Frontal cortex (tissue), 4 donors: ENCODE results near the gene TPSD1. TPM values are rescaled to one million over a fixed set of nuclear protein-coding genes. Genes with fewer than 3 reads are reported as not detected.
"Not testable (repeated sequence)": the region's sequence is repeated elsewhere in the genome, so short reads cannot be mapped to it uniquely, and the experiment has no call there.

Experiments used
- DNase-seq, 2 donors: peaks; one replicate each; pipeline ENCODE4 v3.0.0; 2012; ENCODE audit warnings: low spot score in 2 of 2
- FAIRE-seq: peaks from 2 replicates; lab custom pipeline; 2012; peaks lifted over from hg19 to GRCh38; lab: Jason Lieb, UNC
- total RNA-seq: library from RNA; depleted of rRNA; stranded (reverse); fragments of >200 nt; gene quantifications from one replicate; pipeline ENCODE4 v1.2.3, GENCODE V29; 2014
- donor health status: control.
- donor health status: control.
- donor health status: control.

The TPSD1 gene
- total RNA-seq = not detected

DNA sequence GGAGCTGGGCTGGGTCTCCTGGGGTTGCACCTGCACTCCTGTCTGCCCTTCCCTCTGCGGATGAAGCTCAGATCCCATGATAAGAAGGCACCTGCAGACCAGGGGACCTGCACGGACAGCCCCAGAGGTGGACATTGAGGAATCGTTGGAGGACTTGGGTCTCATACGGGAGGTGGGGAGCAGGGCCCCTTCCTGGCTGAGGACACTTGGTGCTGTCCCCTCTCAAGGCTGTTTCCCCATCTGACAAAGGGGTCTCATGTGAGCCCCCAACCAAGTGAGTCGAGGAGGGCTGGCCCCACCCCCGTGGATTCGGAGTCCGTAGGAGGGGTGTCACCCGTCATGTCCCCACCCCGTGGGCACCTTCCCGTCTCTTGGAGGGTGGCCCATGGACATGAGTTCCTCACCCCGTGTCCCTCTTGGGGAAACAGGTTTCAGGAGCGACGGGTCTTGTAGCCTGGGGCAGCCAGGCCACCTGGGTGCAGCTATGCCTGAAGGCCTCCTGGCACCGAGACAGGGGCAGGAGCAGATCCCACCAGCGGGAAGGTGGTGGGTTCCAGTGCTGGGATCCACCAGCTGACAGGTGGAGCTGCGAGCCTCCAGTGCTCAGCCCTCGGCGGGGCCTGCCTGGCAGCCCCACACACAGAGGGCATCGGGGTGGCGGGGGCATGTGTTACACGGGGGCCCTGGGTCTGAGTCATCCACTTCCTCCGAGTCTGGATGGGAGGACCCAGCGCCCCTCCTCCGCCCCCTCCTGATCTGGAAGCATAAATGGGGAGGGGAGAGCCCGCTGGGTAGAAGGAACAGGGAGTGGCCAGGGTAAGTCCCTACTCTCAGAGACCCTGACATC is at the start of gene TPSD1:
TSS of gene TPSD1 (plus strand) at position 794 of the 847 bp plus-strand sequence. CDS start 212 bp downstream, outside the sequence.
- not testable (repeated sequence) for FAIRE-seq, DNase-seq

DNA sequence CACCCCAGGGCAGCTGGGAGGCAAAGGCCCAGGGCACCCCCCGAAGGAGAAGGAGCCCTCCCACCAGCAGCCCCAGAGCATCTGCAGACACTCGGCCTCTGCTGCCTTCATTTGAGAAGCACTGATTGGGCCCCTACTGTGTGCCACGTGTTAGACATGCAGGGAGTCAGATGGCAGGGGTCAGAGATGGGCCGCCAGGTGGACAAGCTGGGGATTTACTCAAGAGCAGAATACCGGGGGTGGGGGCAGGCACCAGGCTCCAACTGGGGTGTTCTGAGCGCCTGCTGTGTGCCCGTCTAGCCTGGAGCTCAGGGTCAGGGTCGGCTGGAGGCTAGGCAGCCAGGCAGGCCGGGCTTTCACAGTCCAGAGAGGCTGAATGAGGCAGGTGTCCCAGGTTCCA is 49.5 kb upstream of the TPSD1 start:
- FAIRE-seq = no peak
- no peak for DNase-seq

DNA sequence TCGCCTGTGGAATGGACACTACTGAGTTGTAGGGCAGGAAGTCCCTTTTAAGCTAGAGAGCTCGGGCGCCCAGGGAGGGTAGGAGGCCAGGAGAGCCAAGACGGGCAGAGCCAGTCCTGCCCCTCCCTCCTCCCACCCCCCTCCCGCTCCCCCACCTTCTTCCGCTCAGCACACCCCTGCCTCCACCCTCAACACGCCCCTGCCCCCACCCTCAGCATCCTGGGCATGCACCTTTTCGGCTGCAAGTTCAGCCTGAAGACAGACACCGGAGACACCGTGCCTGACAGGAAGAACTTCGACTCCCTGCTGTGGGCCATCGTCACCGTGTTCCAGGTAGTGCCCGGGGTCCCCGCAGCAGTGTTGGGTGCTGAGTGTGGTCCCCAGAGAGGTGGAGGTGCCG is 49.1 kb upstream of the TPSD1 start:
- no peak for FAIRE-seq
- DNase-seq = no peak

DNA sequence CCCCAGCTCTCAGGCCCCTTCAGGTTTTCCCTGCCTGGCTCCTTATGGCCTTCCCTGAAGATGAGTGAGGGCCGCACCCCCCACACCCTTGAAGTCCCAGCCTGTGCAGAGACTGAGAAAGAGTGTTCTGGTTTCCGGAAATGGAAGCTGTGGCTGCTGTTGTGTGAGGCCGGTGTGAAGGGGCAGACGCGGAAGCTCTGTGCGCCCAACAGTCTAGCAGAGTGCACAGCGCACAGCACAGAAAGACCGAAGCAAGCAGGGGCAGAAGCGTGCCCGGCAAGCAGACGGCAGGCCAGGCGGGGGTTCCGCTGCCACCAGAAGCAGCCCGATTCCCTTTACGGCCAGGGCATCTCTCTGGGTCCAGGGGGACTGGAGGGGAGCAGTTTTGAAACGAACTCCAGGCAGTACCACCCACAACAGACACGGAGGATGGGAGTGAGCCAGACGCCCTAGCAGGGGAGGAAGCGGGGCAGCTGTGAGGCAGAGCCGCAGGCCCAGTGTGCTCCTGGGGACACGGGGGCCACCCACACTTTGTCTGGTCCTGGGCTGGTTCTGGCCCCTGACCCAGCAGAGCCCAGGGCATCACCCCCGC is 47.5 kb upstream of the TPSD1 start:
- FAIRE-seq (no peak), DNase-seq (no peak)

DNA sequence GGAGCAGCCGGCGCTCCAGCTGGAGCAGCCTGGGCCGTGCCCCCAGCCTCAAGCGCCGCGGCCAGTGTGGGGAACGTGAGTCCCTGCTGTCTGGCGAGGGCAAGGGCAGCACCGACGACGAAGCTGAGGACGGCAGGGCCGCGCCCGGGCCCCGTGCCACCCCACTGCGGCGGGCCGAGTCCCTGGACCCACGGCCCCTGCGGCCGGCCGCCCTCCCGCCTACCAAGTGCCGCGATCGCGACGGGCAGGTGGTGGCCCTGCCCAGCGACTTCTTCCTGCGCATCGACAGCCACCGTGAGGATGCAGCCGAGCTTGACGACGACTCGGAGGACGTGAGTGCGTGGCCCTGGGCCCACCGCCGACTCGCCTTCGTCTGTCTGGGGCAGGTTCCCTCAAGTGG is 46.8 kb upstream of the TPSD1 start:
- no peak for FAIRE-seq
- no peak for DNase-seq

DNA sequence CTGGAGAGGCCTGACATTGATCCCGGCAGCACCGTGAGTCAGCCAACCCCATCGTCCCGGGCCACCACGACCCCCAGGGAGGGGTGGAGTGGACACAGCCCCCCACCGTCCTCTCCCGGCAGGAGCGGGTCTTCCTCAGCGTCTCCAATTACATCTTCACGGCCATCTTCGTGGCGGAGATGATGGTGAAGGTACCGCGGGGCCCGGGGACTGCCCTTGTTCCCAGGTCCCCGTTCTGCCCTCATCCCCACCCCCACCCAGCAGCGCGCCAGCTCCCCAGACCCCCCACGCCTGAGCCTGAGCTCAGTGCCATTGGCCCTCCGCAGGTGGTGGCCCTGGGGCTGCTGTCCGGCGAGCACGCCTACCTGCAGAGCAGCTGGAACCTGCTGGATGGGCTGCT is 45.4 kb upstream of the TPSD1 start:
- FAIRE-seq = no peak
- no peak for DNase-seq

DNA sequence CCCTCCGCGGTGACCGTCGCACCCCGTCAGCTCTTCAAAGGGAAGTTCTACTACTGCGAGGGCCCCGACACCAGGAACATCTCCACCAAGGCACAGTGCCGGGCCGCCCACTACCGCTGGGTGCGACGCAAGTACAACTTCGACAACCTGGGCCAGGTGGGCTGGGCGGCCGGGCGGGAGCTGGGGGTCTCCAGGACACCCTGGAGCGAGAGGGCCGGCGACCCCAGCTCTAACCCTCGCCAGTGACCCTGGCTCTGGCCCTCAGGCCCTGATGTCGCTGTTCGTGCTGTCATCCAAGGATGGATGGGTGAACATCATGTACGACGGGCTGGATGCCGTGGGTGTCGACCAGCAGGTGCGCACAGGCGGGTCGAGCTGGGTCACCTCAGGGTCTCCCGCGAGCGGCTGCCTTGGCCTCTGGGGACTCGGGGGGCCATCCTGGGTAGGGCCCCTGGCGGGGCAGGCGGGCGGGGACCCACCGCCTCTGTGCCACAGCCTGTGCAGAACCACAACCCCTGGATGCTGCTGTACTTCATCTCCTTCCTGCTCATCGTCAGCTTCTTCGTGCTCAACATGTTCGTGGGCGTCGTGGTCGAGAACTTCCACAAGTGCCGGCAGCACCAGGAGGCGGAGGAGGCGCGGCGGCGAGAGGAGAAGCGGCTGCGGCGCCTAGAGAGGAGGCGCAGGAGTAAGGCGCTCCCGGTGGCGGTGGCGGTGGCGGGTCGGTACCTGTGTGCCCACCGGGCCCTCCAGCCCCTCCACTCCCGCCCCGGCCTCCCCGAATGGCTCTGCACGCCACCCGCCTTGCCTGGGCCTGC is 44.2 kb upstream of the TPSD1 start:
- no peak for FAIRE-seq

DNA sequence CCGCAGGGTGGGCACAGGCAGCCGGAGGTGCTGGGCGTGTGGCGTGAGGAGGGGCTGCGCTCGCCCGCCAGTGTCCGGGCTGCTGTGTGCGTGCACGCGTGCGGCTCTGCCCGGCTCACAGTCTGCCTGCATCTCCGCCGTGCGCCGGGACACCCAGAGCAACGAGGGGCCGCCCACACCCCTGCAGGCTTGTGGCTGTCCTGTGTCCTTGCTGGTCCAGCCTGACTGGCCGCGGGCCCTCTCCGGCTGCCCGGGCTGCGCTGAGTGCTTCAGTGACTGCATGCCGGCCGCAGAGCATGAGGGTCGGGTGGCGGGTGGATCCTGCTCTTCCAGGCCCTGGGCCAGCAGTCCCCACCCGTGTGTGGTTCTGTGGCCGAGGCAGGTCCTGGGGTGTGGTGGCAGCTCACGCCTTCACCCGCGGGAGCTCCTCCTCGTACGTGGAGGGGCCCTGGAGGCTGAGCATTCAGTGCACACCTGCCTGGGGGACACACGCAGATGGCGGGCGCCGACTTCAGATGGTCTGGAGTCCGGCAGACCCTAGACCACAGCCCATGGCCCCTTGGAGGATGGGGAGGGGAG is 43.2 kb upstream of the TPSD1 start:
- no peak for FAIRE-seq
- DNase-seq = no peak

More for the DNA sequence above, 44.2 kb upstream of the TPSD1 start:
- DNase-seq = no peak

DNA sequence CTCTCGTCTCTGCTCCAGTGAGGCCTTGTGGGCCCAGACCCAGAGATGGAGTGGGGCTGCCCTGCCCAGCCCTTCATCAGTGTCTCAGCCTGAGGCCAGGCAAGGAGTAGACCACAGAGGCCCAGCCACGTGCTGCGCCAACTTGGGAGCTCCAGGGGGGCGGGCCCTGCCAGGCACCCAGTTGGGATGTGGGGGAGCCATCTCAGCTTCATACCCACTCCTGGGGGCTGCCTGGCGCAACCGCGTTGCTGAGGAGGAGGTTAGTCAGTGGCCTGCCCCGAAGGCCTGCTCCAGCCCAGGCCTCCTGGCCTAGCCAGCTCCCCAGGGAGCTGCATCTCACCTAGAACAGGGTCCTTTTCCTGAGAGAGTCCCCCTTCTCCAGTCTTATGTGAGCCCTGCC is 42.6 kb upstream of the TPSD1 start:
- no peak for DNase-seq
- no peak for FAIRE-seq

DNA sequence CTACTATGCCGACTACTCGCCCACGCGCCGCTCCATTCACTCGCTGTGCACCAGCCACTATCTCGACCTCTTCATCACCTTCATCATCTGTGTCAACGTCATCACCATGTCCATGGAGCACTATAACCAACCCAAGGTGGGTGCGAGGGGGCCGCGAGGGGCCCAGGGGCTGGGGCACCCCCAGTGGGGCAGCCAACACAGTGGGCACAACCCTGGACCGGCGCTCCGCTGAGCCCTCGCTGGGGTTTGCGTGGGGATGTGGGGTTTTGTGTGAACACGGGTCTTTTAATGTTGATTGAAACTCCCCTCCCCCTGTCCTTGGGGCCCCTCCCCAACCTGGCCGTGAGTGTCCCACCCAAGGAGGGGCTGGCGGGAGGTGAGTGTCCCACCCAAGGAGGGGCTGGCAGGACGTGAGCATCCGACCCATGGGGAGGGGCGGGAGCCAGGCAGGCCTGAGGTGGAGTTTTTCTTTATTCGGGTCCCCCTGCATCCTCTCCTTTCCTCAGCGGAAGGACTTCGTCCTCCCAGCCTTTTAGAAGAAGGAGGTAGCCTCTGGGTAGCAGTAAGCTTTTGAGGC is 42.0 kb upstream of the TPSD1 start:
- no peak for FAIRE-seq

DNA sequence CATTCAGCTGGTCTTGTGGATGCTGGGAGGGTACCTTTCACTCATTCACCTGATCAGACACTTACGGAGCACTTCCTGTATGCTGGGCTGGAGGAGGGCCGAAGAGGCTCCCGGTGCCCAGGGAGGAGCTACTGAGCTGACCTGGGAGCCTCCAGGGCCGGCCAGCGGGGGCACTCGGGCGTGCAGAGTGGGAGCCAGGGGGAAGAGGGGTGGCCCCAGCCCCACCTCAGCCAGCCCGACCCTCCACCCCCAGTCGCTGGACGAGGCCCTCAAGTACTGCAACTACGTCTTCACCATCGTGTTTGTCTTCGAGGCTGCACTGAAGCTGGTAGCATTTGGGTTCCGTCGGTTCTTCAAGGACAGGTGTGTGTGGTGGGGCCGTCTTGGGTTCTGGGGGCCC is 41.1 kb upstream of the TPSD1 start:
- FAIRE-seq (no peak), DNase-seq (no peak)

More for the DNA sequence above, 42.0 kb upstream of the TPSD1 start:
- DNase-seq = no peak

DNA sequence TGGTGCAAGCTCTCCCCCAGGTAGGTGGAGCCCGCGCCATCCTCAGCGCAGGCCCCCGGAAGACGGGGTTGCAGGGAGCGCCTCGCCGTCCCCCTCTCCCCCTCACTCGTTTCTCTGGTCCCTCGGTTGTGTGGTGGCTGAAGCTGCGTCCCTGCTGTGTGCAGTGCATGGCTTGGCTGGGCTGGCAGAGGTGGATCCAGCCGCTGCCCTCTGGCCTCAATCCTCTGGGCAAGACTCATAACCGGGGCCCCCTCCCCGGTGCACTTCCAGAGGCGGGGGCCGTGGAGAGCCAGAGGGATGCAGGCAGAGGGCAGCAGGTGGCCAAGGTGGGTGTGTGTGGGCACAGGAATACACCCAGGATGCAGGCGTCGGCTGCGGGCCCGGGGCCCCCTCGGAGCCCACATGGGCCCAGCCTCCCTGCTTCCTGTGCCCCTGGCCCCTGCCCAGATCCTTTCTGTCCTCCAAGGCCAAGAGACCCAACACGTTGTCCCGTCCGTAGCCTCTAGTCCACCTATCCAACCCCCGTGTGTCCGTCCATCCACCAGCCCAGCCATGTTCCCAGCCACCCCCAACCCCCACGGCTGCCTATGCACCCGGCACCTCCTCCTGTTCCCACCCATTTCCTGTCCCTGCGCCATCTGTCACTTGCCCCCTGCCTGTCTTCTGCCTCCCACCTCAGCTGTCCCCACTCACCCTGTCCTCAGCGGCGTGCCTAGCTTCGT is 40.1 kb upstream of the TPSD1 start:
- DNase-seq (no peak), FAIRE-seq (no peak)

DNA sequence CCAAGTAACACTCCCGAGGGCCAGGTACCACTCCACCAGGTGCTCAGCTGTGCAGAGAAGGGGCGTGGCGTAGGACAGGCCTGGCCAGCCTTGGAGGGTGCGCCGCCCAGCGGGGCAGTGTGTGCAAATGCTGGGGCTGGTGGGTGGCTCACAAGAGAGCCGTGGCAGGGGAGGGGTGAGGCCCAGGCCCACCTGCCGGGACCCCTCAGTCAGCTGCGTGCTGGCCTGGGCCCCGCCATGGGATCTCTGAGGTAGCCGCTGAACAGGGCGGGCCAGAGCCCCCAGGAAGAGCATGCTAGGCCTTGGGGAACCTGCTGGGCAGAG is 39.6 kb upstream of the TPSD1 start:
- DNase-seq (no peak), FAIRE-seq (no peak)

DNA sequence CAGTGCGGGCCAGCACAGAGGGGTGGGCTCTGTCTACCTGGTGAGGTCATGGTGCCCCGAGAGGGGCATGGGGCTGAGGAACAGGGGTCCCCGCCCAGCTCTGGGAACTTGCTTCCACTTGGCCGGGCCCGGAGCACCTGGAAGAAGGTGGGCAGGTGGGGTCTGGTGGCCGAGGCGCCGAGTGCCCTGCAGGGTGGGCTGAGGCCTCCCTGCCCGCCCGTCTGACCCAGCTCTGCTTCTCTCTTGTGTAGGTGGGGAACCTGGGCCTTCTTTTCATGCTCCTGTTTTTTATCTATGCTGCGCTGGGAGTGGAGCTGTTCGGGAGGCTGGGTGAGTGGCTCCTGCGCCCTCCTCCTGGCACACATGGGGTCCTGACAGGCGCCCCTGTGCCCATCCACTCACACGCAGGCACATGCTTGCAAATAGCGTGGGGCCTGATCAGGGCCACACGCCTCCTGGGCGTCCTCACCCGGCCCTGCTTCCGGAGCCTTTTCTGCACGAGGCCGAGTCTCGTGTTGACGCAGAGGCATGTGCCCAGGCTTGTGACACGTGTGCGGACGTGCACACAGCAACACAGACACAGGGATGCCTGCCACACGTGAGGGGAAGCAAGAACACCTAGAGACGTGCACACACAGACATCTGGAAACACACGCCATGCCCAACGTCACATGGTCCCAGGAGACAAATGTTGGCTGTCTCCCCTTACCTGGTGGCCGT is 39.0 kb upstream of the TPSD1 start:
- no peak for DNase-seq
- no peak for FAIRE-seq

DNA sequence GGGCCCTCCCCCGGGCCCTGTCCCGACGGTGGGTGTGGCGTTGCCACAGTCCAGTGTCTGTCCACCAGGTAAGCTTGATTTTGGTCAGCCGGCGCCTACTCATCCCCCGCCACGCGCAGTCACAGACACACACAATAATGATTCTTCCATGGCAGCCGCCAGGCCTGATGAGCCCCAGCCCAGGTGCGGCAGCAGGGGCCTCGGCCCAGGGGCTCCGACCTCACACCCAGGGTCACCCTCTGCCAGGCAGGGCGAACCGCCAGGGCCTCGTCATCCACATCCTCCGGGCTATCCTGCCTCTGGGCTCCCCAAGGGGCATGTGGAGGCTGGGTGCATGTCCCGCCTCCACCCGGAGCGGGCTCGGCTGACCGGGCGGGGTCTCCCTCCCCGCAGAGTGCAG is 38.3 kb upstream of the TPSD1 start:
- DNase-seq = no peak
- FAIRE-seq = no peak

DNA sequence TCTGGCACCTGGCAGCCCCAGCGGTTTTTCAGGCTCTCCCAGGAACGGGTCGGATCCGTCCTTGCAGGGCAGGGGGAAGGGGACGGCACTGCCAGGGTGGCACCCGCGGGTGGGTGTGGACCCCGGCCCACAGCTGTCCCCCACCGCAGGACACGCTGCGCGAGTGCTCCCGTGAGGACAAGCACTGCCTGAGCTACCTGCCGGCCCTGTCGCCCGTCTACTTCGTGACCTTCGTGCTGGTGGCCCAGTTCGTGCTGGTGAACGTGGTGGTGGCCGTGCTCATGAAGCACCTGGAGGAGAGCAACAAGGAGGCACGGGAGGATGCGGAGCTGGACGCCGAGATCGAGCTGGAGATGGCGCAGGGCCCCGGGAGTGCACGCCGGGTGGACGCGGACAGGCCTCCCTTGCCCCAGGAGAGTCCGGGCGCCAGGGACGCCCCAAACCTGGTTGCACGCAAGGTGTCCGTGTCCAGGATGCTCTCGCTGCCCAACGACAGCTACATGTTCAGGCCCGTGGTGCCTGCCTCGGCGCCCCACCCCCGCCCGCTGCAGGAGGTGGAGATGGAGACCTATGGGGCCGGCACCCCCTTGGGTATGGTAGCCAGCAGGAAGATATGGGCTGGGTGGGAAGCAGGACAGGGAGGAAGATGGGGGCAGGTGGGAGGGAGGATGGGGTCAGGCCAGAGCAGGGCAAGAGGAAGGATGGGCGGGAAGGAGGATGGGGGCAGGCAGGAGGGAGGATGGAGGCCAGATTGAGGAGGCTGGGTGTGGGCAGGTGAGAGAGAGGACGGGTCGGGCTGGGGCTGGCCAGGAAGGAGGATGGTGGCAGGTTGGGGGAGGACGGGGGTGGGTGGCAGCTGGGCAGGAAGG is 37.6 kb upstream of the TPSD1 start:
- FAIRE-seq (no peak), DNase-seq (no peak)

DNA sequence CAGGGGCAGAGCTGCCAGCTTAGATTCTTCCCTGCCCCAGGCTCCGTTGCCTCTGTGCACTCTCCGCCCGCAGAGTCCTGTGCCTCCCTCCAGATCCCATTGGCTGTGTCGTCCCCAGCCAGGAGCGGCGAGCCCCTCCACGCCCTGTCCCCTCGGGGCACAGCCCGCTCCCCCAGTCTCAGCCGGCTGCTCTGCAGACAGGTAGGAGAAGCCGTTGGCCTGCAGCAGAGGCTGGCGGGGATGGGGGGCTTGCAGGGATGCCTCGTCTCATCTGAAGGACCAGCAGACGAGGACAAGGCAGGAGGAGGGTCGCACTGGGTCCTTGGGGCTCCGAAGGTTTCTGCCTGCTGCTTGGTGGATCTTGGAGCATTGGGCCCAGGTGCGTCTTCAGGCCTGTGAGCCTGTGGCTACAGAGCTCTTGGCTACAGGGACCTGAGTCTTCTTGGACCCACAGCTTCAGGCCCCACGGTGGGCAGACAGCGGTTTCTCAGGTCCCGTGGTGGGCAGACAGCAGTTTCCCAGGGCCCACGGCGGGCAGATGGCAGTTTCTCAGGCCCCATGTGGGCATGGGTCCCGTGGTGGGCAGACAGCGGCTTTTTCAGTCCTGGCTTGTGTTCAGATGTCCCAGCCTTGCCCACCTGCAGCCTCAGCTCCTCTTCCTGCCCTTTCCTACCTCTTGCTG is 36.8 kb upstream of the TPSD1 start:
- FAIRE-seq = no peak

More for the DNA sequence above, 36.8 kb upstream of the TPSD1 start:
- DNase-seq = no peak
